Uterus (tissue), 4 donors: ENCODE measurements around the gene HDLBP. TPM values are rescaled to one million over a fixed set of nuclear protein-coding genes. Genes with fewer than 3 reads are reported as not detected.
"Not testable (repeated sequence)": the region's sequence is repeated elsewhere in the genome, so short reads cannot be mapped to it uniquely, and the experiment has no call there.

ENCODE experiments used
- DNase-seq, 2 donors: peaks; one replicate each; pipeline ENCODE4 v3.0.0-alpha.2; 2019 to 2020
- H3K27ac ChIP-seq, 2 donors: fragments of 200-600 bp; sonication (generic); 1 replicate in 1 of 2; 2 replicates in 1 of 2; pipeline ENCODE4 v1.5.1; 2016 to 2018
- H3K27me3 ChIP-seq, 2 donors: fragments of 200-600 bp; sonication (generic); one replicate each; pipeline ENCODE4 v1.5.1; 2018 to 2019; ENCODE audit warnings: control low read depth in 1 of 2
- H3K36me3 ChIP-seq, 2 donors: fragments of 200-600 bp; sonication (generic); one replicate each; pipeline ENCODE4 v1.5.1; 2019; ENCODE audit warnings: control low read depth in 1 of 2
- H3K4me1 ChIP-seq, 2 donors: fragments of 200-600 bp; sonication (generic); one replicate each; pipeline ENCODE4 v1.5.1; 2018 to 2019; ENCODE audit warnings: control low read depth in 1 of 2
- H3K4me3 ChIP-seq, 2 donors: fragments of 200-600 bp; sonication (generic); 1 replicate in 1 of 2; 2 replicates in 1 of 2; pipeline ENCODE4 v1.5.1; 2018 to 2019; ENCODE audit warnings: mild to moderate bottlenecking in 1 of 2
- H3K9me3 ChIP-seq, 2 donors: fragments of 200-600 bp; sonication (generic); one replicate each; pipeline ENCODE4 v1.5.1; 2019; ENCODE audit warnings: control low read depth in 1 of 2
- POLR2A ChIP-seq, 2 donors: fragments of 450-650 bp; IDR thresholded peaks; one replicate each; pipeline ENCODE4 v1.6.1; 2016; ENCODE audit warnings: antibody characterized with exemption in 2 of 2, mild to moderate bottlenecking in 1 of 2, moderate library complexity in 1 of 2
- intact Hi-C: fragments of 100-400 bp; cut with DNase I; formaldehyde crosslinking; loops from one replicate; pipeline ENCODE4 v1.15.1; 2023; ENCODE audit warnings: low total_unique reads
- total RNA-seq, 4 donors: library from RNA; depleted of rRNA in 3 of 4; stranded (reverse); fragments of >200 nt in 3 of 4; gene quantifications; one replicate each; pipeline versions ENCODE4 v1.1.0 to v1.2.4, GENCODE V29; 2014 to 2023
- TF ChIP-seq, protein P1 (sequence below), 4 experiments: fragments of 200-600 bp in 2 of 4; fragments of 450-650 bp in 2 of 4; sonication (generic) in 2 of 4; IDR thresholded peaks; one replicate each; pipeline ENCODE4 v1.5.1; 2016 to 2019; ENCODE audit warnings: antibody characterized with exemption in 4 of 4, mild to moderate bottlenecking in 2 of 4, moderate library complexity in 1 of 4
- donor health status: DM: yes; HTN: yes; CAD: no.

HDLBP gene
- total RNA-seq, 4 donors from 2014 or later: 226 to 1,465 (median 466) TPM

GRCh38 chr2:241321033-241321432 is 5.6 kb upstream of the HDLBP start:
- intact Hi-C loops: no loop called here
- Histone ChIP-seq H3K4me1 (no peaks in the 10 kb centered on the region), H3K27me3 (no peaks in the 10 kb centered on the region), H3K4me3 (no peak overlapping the region), H3K27ac (no peak overlapping the region), H3K9me3 (no peaks in the 10 kb centered on the region), H3K36me3 (no peaks in the 10 kb centered on the region)
- DNase-seq: no peak
- no peak for TF ChIP-seq POLR2A (IDR thresholded peaks at IDR 0.05)
- TF ChIP-seq, protein P1, sequence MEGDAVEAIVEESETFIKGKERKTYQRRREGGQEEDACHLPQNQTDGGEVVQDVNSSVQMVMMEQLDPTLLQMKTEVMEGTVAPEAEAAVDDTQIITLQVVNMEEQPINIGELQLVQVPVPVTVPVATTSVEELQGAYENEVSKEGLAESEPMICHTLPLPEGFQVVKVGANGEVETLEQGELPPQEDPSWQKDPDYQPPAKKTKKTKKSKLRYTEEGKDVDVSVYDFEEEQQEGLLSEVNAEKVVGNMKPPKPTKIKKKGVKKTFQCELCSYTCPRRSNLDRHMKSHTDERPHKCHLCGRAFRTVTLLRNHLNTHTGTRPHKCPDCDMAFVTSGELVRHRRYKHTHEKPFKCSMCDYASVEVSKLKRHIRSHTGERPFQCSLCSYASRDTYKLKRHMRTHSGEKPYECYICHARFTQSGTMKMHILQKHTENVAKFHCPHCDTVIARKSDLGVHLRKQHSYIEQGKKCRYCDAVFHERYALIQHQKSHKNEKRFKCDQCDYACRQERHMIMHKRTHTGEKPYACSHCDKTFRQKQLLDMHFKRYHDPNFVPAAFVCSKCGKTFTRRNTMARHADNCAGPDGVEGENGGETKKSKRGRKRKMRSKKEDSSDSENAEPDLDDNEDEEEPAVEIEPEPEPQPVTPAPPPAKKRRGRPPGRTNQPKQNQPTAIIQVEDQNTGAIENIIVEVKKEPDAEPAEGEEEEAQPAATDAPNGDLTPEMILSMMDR (IDR thresholded peaks at IDR 0.05): no peak

- Histone ChIP-seq H3K9me3 (no peaks in the 10 kb centered on the region), H3K27ac (no peak overlapping the region), H3K27me3 (no peaks in the 10 kb centered on the region), H3K4me1 (no peaks in the 10 kb centered on the region), H3K4me3 (no peak overlapping the region), H3K36me3 (no peaks in the 10 kb centered on the region)
- intact Hi-C loops: no loop called here
- DNase-seq: no peak
- TF ChIP-seq POLR2A (IDR thresholded peaks at IDR 0.05): no peak
- TF ChIP-seq, protein P1 (IDR thresholded peaks at IDR 0.05): no peak
These were observed 4.9 kb upstream of the HDLBP start for GRCh38 chr2:241320394-241320793.

- H3K4me3 ChIP-seq, intact Hi-C loops, H3K27me3 ChIP-seq, H3K27ac ChIP-seq, H3K9me3 ChIP-seq, DNase-seq, H3K36me3 ChIP-seq, H3K4me1 ChIP-seq: not testable (repeated sequence)
These were observed 3.4 kb upstream of the HDLBP start for GRCh38 chr2:241318830-241319229.

GRCh38 chr2:241317391-241317790 is 1.9 kb upstream of the HDLBP start:
- no peak for DNase-seq
- H3K27ac ChIP-seq: peak overlapping the region in 1 of 2 donors; percentile 99
- no peaks in the 10 kb centered on the region for H3K36me3 ChIP-seq
- H3K4me3 ChIP-seq: peak overlapping the region in 1 of 2 donors; percentile 68
- intact Hi-C loops: no loop called here
- H3K9me3 ChIP-seq: no peaks in the 10 kb centered on the region
- no peaks in the 10 kb centered on the region for H3K4me1 ChIP-seq
- H3K27me3 ChIP-seq: no peaks in the 10 kb centered on the region
- TF ChIP-seq POLR2A (IDR thresholded peaks at IDR 0.05): no peak
- TF ChIP-seq, protein P1 (IDR thresholded peaks at IDR 0.05): no peak

DNA sequence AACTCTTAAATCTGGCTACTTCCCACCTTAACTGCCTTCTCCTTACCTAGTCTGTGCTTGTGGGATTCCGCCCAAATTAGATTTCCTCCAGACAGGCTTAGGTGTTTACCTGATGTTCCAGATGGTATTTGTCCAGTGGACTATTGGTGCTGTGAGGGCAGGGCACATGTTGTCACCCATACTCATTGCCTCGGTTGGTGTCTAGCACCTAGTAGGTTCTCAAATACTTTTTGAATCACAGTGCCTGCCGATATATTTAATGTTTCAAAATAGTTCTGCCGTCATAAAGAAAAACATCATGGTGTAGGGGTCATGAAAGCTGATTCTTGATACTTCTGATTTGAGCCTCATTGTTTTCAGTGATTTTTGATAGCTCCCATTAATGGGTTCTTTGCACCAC is 1.4 kb upstream of the HDLBP start:
- TF ChIP-seq, protein P1 (IDR thresholded peaks at IDR 0.05): no peak
- TF ChIP-seq POLR2A (IDR thresholded peaks at IDR 0.05): no peak
- Histone ChIP-seq H3K4me3 (peak overlapping the region; percentile 68 to 82), H3K27me3 (no peaks in the 10 kb centered on the region), H3K27ac (peak overlapping the region; percentile 97 to 99), H3K4me1 (no peaks in the 10 kb centered on the region), H3K9me3 (no peaks in the 10 kb centered on the region), H3K36me3 (no peaks in the 10 kb centered on the region)
- intact Hi-C loops: no loop called here
- no peak for DNase-seq
